IMR-90 (cell line): ENCODE results near the gene FAM83C. TPM values are rescaled to one million over a fixed set of nuclear protein-coding genes. Genes with fewer than 3 reads are reported as not detected.
A peak's percentile ranks its signal among the peaks of the same experiment; 100 is the strongest.

Experiments used
- ATAC-seq: fragments of 200-7000 bp; cut with Tn5 transposase; 2 replicates; pipeline ENCODE4 v1.9.1; 2020; ENCODE audit warnings: low read depth, mild to moderate bottlenecking, moderate library complexity
- BruUV-seq: library from RNA; stranded (reverse); fragments of 400-500 nt; replicated peaks from 2 replicates; lab custom pipeline; 2021; lab: Mats Ljungman, UMichigan
- CTCF ChIA-PET: fragments of 300-600 bp; formaldehyde crosslinking; extraction: SDS; loops from one replicate; lab custom pipeline; 2021; ENCODE audit warnings: antibody characterized with exemption; lab: Yijun Ruan, JAX
- POLR2A ChIA-PET: fragments of 300-600 bp; sonication (Branson Sonifier 250); formaldehyde crosslinking; loops from one replicate; lab custom pipeline; 2022; ENCODE audit warnings: antibody characterized with exemption; ENCODE audit not compliant: unreplicated experiment; lab: Charles Lee
- DNase-seq: peaks from one replicate; pipeline ENCODE4 v3.0.0; 2013
- H2AFZ ChIP-seq: replicated peaks from 2 replicates; pipeline ENCODE3; 2013; ENCODE audit warnings: low read length, mild to moderate bottlenecking; ENCODE audit not compliant: poor library complexity
- H2AK5ac ChIP-seq: 2 replicates; pipeline ENCODE4 v1.6.1; 2013; ENCODE audit warnings: low read depth, low read length, inconsistent platforms
- H2AK9ac ChIP-seq: replicated peaks from 2 replicates; pipeline ENCODE3; 2013; ENCODE audit warnings: mild to moderate bottlenecking, low read depth, low read length, moderate library complexity; ENCODE audit not compliant: poor library complexity
- H2BK120ac ChIP-seq: 2 replicates; pipeline ENCODE4 v1.6.1; 2013; ENCODE audit warnings: low read depth, low read length, inconsistent platforms
- H2BK15ac ChIP-seq: 3 replicates; pipeline ENCODE4 v1.6.1; 2013; ENCODE audit warnings: low read depth, low read length, inconsistent platforms
- H2BK20ac ChIP-seq: 2 replicates; pipeline ENCODE4 v1.6.1; 2013; ENCODE audit warnings: low read depth, mild to moderate bottlenecking, inconsistent platforms, low read length, moderate library complexity
- H2BK5ac ChIP-seq: 2 replicates; pipeline ENCODE4 v1.6.1; 2013; ENCODE audit warnings: mild to moderate bottlenecking, low read depth, low read length, inconsistent platforms; ENCODE audit not compliant: poor library complexity, severe bottlenecking
- H3K14ac ChIP-seq: replicated peaks from 2 replicates; pipeline ENCODE4 v1.6.1; 2013; ENCODE audit warnings: low read depth, low read length, inconsistent platforms
- H3K18ac ChIP-seq: 2 replicates; pipeline ENCODE4 v1.6.1; 2013; ENCODE audit warnings: low read depth, low read length, control low read depth
- H3K23ac ChIP-seq: 2 replicates; pipeline ENCODE4 v1.6.1; 2013; ENCODE audit warnings: low read depth, low read length, inconsistent platforms
- H3K27ac ChIP-seq: 2 replicates; pipeline ENCODE4 v1.5.1; 2013; ENCODE audit warnings: mild to moderate bottlenecking, control low read depth, low read length; ENCODE audit not compliant: insufficient read depth
- H3K27me3 ChIP-seq: 2 replicates; pipeline ENCODE4 v1.6.1; 2013; ENCODE audit warnings: low read length; ENCODE audit not compliant: control insufficient read depth, insufficient read depth
- H3K36me3 ChIP-seq: 2 replicates; pipeline ENCODE4 v1.6.1; 2013; ENCODE audit warnings: low read length, mixed read lengths; ENCODE audit not compliant: control insufficient read depth, insufficient read depth
- H3K4ac ChIP-seq: 2 replicates; pipeline ENCODE4 v1.6.1; 2013; ENCODE audit warnings: low read depth, low read length, inconsistent platforms
- H3K4me1 ChIP-seq: 2 replicates; pipeline ENCODE4 v1.6.1; 2013; ENCODE audit warnings: low read length, mixed read lengths; ENCODE audit not compliant: control insufficient read depth, insufficient read depth
- H3K4me2 ChIP-seq: 2 replicates; pipeline ENCODE4 v1.6.1; 2013; ENCODE audit warnings: low read depth, mild to moderate bottlenecking, control low read depth, low read length, moderate library complexity
- H3K4me3 ChIP-seq: 2 replicates; pipeline ENCODE4 v1.5.1; 2013; ENCODE audit warnings: low read depth, mild to moderate bottlenecking, control low read depth, low read length, moderate library complexity; ENCODE audit not compliant: insufficient read depth
- H3K56ac ChIP-seq: 2 replicates; pipeline ENCODE4 v1.6.1; 2013; ENCODE audit warnings: low read length, inconsistent platforms; ENCODE audit not compliant: insufficient read depth; ENCODE audit errors: extremely low read depth
- H3K79me1 ChIP-seq, 2 experiments: 2 replicates each; pipeline ENCODE4 v1.6.1; 2013; ENCODE audit warnings: low read length in 2 of 2, inconsistent platforms in 1 of 2, low read depth in 1 of 2
- H3K9ac ChIP-seq: 2 replicates; pipeline ENCODE4 v1.6.1; 2013; ENCODE audit warnings: low read depth, low read length, control low read depth
- H3K9me1 ChIP-seq: 2 replicates; pipeline ENCODE4 v1.6.1; 2013; ENCODE audit warnings: low read length, inconsistent platforms; ENCODE audit not compliant: insufficient read depth
- H3K9me3 ChIP-seq: 2 replicates; pipeline ENCODE4 v1.6.1; 2013; ENCODE audit warnings: low read length; ENCODE audit not compliant: control insufficient read depth, insufficient read depth
- H4K20me1 ChIP-seq: 2 replicates; pipeline ENCODE4 v1.6.1; 2013; ENCODE audit warnings: low read length, inconsistent platforms; ENCODE audit not compliant: insufficient read depth
- H4K5ac ChIP-seq: 2 replicates; pipeline ENCODE4 v1.6.1; 2013; ENCODE audit warnings: mild to moderate bottlenecking, low read depth, low read length, control low read depth
- H4K8ac ChIP-seq, 2 experiments: 2 replicates each; pipeline ENCODE4 v1.6.1; 2013; ENCODE audit warnings: low read depth in 2 of 2, low read length in 2 of 2, control low read depth in 1 of 2, inconsistent platforms in 1 of 2
- H4K91ac ChIP-seq: 2 replicates; pipeline ENCODE4 v1.6.1; 2013; ENCODE audit warnings: low read depth, low read length, inconsistent platforms; ENCODE audit not compliant: insufficient read depth
- BHLHE40 ChIP-seq: fragments of 150-350 bp; IDR thresholded peaks from 2 replicates; pipeline ENCODE4 v1.6.1; 2016; ENCODE audit warnings: mild to moderate bottlenecking, low read depth, low read length
- CEBPB ChIP-seq: IDR thresholded peaks from 2 replicates; pipeline ENCODE4 v1.6.1; 2012; ENCODE audit warnings: low read depth, low read length, improper control_type of control experiment
- CHD1 ChIP-seq: IDR thresholded peaks from 2 replicates; pipeline ENCODE4 v1.6.1; 2012; ENCODE audit warnings: low read depth, low read length, improper control_type of control experiment
- FOS ChIP-seq: fragments of 150-350 bp; IDR thresholded peaks from 2 replicates; pipeline ENCODE4 v1.6.1; 2016; ENCODE audit warnings: low read depth, low read length
- MAFK ChIP-seq: IDR thresholded peaks from 2 replicates; pipeline ENCODE4 v1.6.1; 2012; ENCODE audit warnings: low read depth, low read length, improper control_type of control experiment
- MAZ ChIP-seq: IDR thresholded peaks from 2 replicates; pipeline ENCODE4 v1.6.1; 2012; ENCODE audit warnings: low read depth, mild to moderate bottlenecking, low read length, improper control_type of control experiment, moderate library complexity, borderline replicate concordance
- MXI1 ChIP-seq: IDR thresholded peaks from 2 replicates; pipeline ENCODE4 v1.6.1; 2012; ENCODE audit warnings: low read depth, mild to moderate bottlenecking, low read length, moderate library complexity, borderline replicate concordance
- NFE2L2 ChIP-seq: fragments of 150-350 bp; IDR thresholded peaks from 2 replicates; pipeline ENCODE4 v1.6.1; 2016; ENCODE audit warnings: low read depth, mild to moderate bottlenecking, low read length
- POLR2A ChIP-seq: IDR thresholded peaks from 2 replicates; pipeline ENCODE4 v1.6.1; 2012; ENCODE audit warnings: mild to moderate bottlenecking, low read depth, low read length
- RAD21 ChIP-seq: IDR thresholded peaks from 2 replicates; pipeline ENCODE4 v1.6.1; 2012; ENCODE audit warnings: low read length, improper control_type of control experiment
- RCOR1 ChIP-seq: IDR thresholded peaks from 2 replicates; pipeline ENCODE4 v1.6.1; 2012; ENCODE audit warnings: mild to moderate bottlenecking, low read length, improper control_type of control experiment; ENCODE audit not compliant: insufficient replicate concordance
- RFX5 ChIP-seq: IDR thresholded peaks from 2 replicates; pipeline ENCODE4 v1.8.0; 2012; ENCODE audit warnings: low read depth, mild to moderate bottlenecking, low read length, moderate library complexity
- SMC3 ChIP-seq: fragments of 150-350 bp; IDR thresholded peaks from 2 replicates; pipeline ENCODE4 v1.6.1; 2016; ENCODE audit warnings: low read depth, mild to moderate bottlenecking, antibody characterized with exemption, low read length, moderate library complexity
- WGBS, 2 experiments: methylation state at CpG; one replicate each; pipeline versions ENCODE4 v1.1.5 to v1.1.7; 2013; ENCODE audit warnings: missing lambda C conversion rate in 2 of 2; ENCODE audit not compliant: insufficient read length in 1 of 2; ENCODE audit errors: extremely low coverage in 2 of 2; 5-methylcytosine and 5-hydroxymethylcytosine counted together
- dilution Hi-C: fragments of 300-500 bp; cut with HindIII; formaldehyde crosslinking; loops from one replicate; pipeline ENCODE4 v1.14.3; 2018; ENCODE audit warnings: low sequenced_read_pairs; ENCODE audit not compliant: unreplicated experiment
- in situ Hi-C: fragments of 300-500 bp; cut with MboI; formaldehyde crosslinking; loops from 3 replicates; pipeline ENCODE4 v1.14.3; 2019; ENCODE audit warnings: low sequenced_read_pairs, inconsistent platforms, mixed read lengths
- intact Hi-C: fragments of 100-400 bp; cut with micrococcal nuclease; formaldehyde crosslinking; loops from 2 replicates; pipeline ENCODE4 v1.10.0; 2022
- polyA plus RNA-seq, 3 experiments: library from polyadenylated mRNA; depleted of rRNA; stranded (reverse); fragments of >200 nt; gene quantifications; 2 replicates each; pipeline ENCODE4 v1.2.3, GENCODE V29; 2012; ENCODE audit warnings: low replicate concordance in 1 of 3
- total RNA-seq: library from RNA; depleted of rRNA; stranded (reverse); fragments of >200 nt; gene quantifications from 2 replicates; pipeline ENCODE4 v1.2.3, GENCODE V29; 2012
- TF ChIP-seq, protein P1 (sequence below): fragments of 150-350 bp; IDR thresholded peaks from 2 replicates; pipeline ENCODE4 v1.6.1; 2017; ENCODE audit warnings: mild to moderate bottlenecking, antibody characterized with exemption, low read length, low read depth
- TF ChIP-seq, protein P2 (sequence below): conservative IDR thresholded peaks from 2 replicates; pipeline ENCODE4 v1.5.1; 2012; ENCODE audit warnings: mild to moderate bottlenecking, low read depth, low read length, improper control_type of control experiment

Gene FAM83C
- total and polyA plus RNA-seq, 2 of the 4 experiments (the other 2 are of a cell fraction) = 0.02 TPM; not detected in 1

DNA sequence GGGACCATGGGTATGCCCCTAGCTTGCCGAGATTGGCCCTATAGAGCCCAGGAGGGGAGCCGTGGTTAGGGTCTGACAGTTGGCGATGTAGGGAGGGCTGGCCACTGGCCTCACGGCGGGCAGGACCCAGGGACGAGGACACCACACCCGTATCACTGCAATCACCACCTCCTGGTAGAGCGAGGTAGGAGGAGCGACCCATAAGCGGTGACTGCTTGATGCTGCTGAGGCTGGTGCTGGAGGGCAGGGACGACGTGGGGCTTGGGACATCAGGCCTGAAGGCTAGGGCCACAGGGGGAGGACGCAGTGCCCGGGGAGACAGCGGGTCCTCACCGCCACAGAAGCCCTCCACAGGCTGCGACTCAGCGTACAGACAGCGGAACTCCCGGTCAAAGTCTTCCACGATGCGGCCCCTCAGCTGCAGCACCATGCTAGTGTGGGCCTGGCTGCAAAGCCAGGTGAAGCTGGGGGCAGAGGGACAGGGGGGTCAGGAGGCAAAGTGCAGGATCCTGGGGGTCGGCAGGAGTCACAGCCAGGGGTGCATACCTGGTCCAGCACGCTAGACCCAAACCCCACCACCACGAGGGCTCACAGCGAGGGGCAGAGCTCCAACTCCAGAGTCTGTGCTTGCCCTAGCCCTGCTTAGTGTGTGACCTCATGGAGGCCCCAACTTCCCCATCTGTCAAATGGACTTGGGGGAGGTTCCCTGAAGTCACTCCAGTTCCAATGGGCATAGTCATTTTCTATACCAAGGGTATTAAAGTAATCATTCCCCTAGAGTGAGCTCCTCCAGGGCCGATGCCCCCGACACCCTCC, 4.5 kb downstream of the FAM83C start:
- H4K8ac ChIP-seq = no peak overlapping the region
- intact Hi-C loops (no loop called here), dilution Hi-C loops (no loop called here), in situ Hi-C loops (no loop called here)
- H3K27me3 ChIP-seq = no peaks in the 10 kb centered on the region
- CTCF ChIA-PET = no interaction called here
- no peak overlapping the region for H4K91ac ChIP-seq
- peaks cover 9% of the 10 kb centered on the region for H3K9me1 ChIP-seq
- H3K4me3 ChIP-seq = no peak overlapping the region
- H3K79me1 ChIP-seq = peaks cover 0 to 31% of the 10 kb centered on the region in 2 experiments; a peak in 3 of 4 replicates
- H2BK5ac ChIP-seq = no peak overlapping the region
- DNase-seq = no peak
- H2BK20ac ChIP-seq = no peak overlapping the region
- H2BK15ac ChIP-seq = no peak overlapping the region
- POLR2A ChIA-PET = no interaction called here
- no peak for ATAC-seq
- no peak overlapping the region for H3K9ac ChIP-seq
- 0 out of 2 replicates have a peak overlapping the region, but pooled peaks have one; percentile 12 for H2AK5ac ChIP-seq
- no peak overlapping the region for H2AK9ac ChIP-seq
- H3K18ac ChIP-seq = no peak overlapping the region
- H3K36me3 ChIP-seq = no peaks in the 10 kb centered on the region
- no peak overlapping the region for H3K4me2 ChIP-seq
- 0 out of 2 replicates have a peak, but pooled peaks cover 4% of the 10 kb centered on the region for H4K20me1 ChIP-seq
- no peak overlapping the region for H3K14ac ChIP-seq
- no peak overlapping the region for H2AFZ ChIP-seq
- H3K4me1 ChIP-seq = peaks cover 7% of the 10 kb centered on the region
- no peak overlapping the region for H3K27ac ChIP-seq
- H3K23ac ChIP-seq = no peak overlapping the region
- 75% methylated on average over 4 of the region's 28 CpGs; no CpG with 5 or more reads in 1 of the 2 experiments for WGBS, 2 experiments
- BruUV-seq = no TSS peak
- no peak overlapping the region for H3K4ac ChIP-seq
- no peak overlapping the region for H2BK120ac ChIP-seq
- no peak overlapping the region for H3K56ac ChIP-seq
- no peaks in the 10 kb centered on the region for H3K9me3 ChIP-seq
- H4K5ac ChIP-seq = no peak overlapping the region
- TF ChIP-seq RAD21 = no peak
- TF ChIP-seq, protein P1, sequence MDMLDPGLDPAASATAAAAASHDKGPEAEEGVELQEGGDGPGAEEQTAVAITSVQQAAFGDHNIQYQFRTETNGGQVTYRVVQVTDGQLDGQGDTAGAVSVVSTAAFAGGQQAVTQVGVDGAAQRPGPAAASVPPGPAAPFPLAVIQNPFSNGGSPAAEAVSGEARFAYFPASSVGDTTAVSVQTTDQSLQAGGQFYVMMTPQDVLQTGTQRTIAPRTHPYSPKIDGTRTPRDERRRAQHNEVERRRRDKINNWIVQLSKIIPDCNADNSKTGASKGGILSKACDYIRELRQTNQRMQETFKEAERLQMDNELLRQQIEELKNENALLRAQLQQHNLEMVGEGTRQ = no peak
- TF ChIP-seq, protein P2, sequence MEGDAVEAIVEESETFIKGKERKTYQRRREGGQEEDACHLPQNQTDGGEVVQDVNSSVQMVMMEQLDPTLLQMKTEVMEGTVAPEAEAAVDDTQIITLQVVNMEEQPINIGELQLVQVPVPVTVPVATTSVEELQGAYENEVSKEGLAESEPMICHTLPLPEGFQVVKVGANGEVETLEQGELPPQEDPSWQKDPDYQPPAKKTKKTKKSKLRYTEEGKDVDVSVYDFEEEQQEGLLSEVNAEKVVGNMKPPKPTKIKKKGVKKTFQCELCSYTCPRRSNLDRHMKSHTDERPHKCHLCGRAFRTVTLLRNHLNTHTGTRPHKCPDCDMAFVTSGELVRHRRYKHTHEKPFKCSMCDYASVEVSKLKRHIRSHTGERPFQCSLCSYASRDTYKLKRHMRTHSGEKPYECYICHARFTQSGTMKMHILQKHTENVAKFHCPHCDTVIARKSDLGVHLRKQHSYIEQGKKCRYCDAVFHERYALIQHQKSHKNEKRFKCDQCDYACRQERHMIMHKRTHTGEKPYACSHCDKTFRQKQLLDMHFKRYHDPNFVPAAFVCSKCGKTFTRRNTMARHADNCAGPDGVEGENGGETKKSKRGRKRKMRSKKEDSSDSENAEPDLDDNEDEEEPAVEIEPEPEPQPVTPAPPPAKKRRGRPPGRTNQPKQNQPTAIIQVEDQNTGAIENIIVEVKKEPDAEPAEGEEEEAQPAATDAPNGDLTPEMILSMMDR = no peak
- TF ChIP-seq CEBPB = no peak
- no peak for TF ChIP-seq SMC3
- no peak for TF ChIP-seq FOS
- no peak for TF ChIP-seq POLR2A
- TF ChIP-seq RCOR1 = no peak
- no peak for TF ChIP-seq MXI1
- TF ChIP-seq MAZ = no peak
- TF ChIP-seq NFE2L2 = no peak
- no peak for TF ChIP-seq MAFK
- TF ChIP-seq BHLHE40 = no peak
- no peak for TF ChIP-seq RFX5
- no peak for TF ChIP-seq CHD1
